Gastrocnemius medialis (tissue), 4 donors: ENCODE data around the gene GRAP2. TPM values are rescaled to one million over a fixed set of nuclear protein-coding genes. Genes with fewer than 3 reads are reported as not detected.

Experiments used
- ATAC-seq, 2 donors: fragments of 150-250 bp; one replicate each; pipeline ENCODE4 v1.9.1; 2016
- DNase-seq, 2 donors: peaks; one replicate each; pipeline ENCODE4 v3.0.0-alpha.2; 2019
- H3K27ac ChIP-seq, 4 donors: fragments of 200-600 bp; sonication (generic); 1 replicate in 1 of 4; 2 replicates in 3 of 4; pipeline ENCODE4 v1.5.1; 2016 to 2018; ENCODE audit warnings: mild to moderate bottlenecking in 2 of 4, moderate library complexity in 1 of 4
- H3K27me3 ChIP-seq, 3 donors: fragments of 200-600 bp; sonication (generic) in 2 of 3; 1 replicate in 1 of 3; 2 replicates in 2 of 3; pipeline versions ENCODE4 v1.5.1 to v1.6.0; 2016 to 2019; ENCODE audit warnings: mild to moderate bottlenecking in 1 of 3, moderate library complexity in 1 of 3
- H3K36me3 ChIP-seq, 2 donors: fragments of 200-600 bp; sonication (generic) in 1 of 2; one replicate each; pipeline ENCODE4 v1.5.1; 2017 to 2018
- H3K4me1 ChIP-seq, 2 donors: fragments of 200-600 bp; sonication (generic) in 1 of 2; one replicate each; pipeline ENCODE4 v1.5.1; 2016 to 2017; ENCODE audit warnings: mild to moderate bottlenecking in 2 of 2
- H3K4me3 ChIP-seq, 4 donors: fragments of 200-600 bp; sonication (generic) in 3 of 4; 1 replicate in 1 of 4; 2 replicates in 3 of 4; pipeline ENCODE4 v1.5.1; 2016 to 2019; ENCODE audit warnings: mild to moderate bottlenecking in 2 of 4
- H3K9me3 ChIP-seq, 3 donors: fragments of 200-600 bp; sonication (generic) in 2 of 3; 1 replicate in 1 of 3; 2 replicates in 2 of 3; pipeline ENCODE4 v1.5.1; 2016 to 2019
- CTCF ChIP-seq, 5 experiments: fragments of 450-650 bp in 3 of 5; fragments of 200-600 bp in 2 of 5; sonication (generic) in 2 of 5; IDR thresholded peaks in 4 of 5; conservative IDR thresholded peaks in 1 of 5; 1 replicate in 4 of 5; 2 replicates in 1 of 5; pipeline ENCODE4 v1.5.1; 2016 to 2019; ENCODE audit warnings: antibody characterized with exemption in 5 of 5, mild to moderate bottlenecking in 3 of 5, moderate library complexity in 3 of 5
- POLR2A ChIP-seq, 2 donors: fragments of 450-650 bp; IDR thresholded peaks; one replicate each; pipeline ENCODE4 v1.6.1; 2017; ENCODE audit warnings: antibody characterized with exemption in 2 of 2, mild to moderate bottlenecking in 2 of 2, moderate library complexity in 2 of 2
- in situ Hi-C, 4 donors: fragments of 200-750 bp; cut with MboI; loops; one replicate each; pipeline versions ENCODE4 v1.15.0 to v1.8.0; 2017; ENCODE audit warnings: low sequenced_read_pairs in 4 of 4
- intact Hi-C: fragments of 100-400 bp; cut with DNase I; formaldehyde crosslinking; loops from one replicate; pipeline ENCODE4 v1.15.1; 2023; ENCODE audit warnings: low total_unique reads
- total RNA-seq, 4 donors: library from RNA; depleted of rRNA; stranded (reverse); fragments of >200 nt; gene quantifications; one replicate each; pipeline versions ENCODE4 v1.1.0 to v1.2.3, GENCODE V29; 2016

Gene GRAP2
- total RNA-seq, 4 donors from 2014 or later, result 0.07 to 0.97 TPM; not detected in 2

- DNase-seq (no peak), ATAC-seq (no peak)
- Histone ChIP-seq H3K36me3 (no peaks in the 10 kb centered on the region), H3K9me3 (no peaks in the 10 kb centered on the region), H3K4me1 (no peaks in the 10 kb centered on the region), H3K4me3 (no peak overlapping the region), H3K27me3 (peaks cover 5 to 15% (median 9%) of the 10 kb centered on the region in 3 donors), H3K27ac (no peak overlapping the region)
- in situ Hi-C loops, result no loop called here
- intact Hi-C loops, result no loop called here
- TF ChIP-seq POLR2A (IDR thresholded peaks at IDR 0.05) (no peak), CTCF (IDR thresholded peaks at IDR 0.05 in 4 of 5, conservative IDR thresholded peaks at IDR 0.05 in 1 of 5) (no peak)
Measured at GRCh38 chr22:39937906-39938305, 37.0 kb downstream of the GRAP2 start.

- intact Hi-C loops, result no loop called here
- no peaks in the 10 kb centered on the region for H3K9me3 ChIP-seq
- in situ Hi-C loops, result no loop called here
- TF ChIP-seq CTCF (IDR thresholded peaks at IDR 0.05 in 4 of 5, conservative IDR thresholded peaks at IDR 0.05 in 1 of 5) (no peak), POLR2A (IDR thresholded peaks at IDR 0.05) (no peak)
- peaks cover 5 to 15% (median 9%) of the 10 kb centered on the region in 3 donors for H3K27me3 ChIP-seq
- no peak for ATAC-seq
- H3K4me3 ChIP-seq, result no peak overlapping the region
- no peak overlapping the region for H3K27ac ChIP-seq
- DNase-seq, result no peak
- no peaks in the 10 kb centered on the region for H3K4me1 ChIP-seq
- H3K36me3 ChIP-seq, result no peaks in the 10 kb centered on the region
Measured at GRCh38 chr22:39938509-39939111, 37.7 kb downstream of the GRAP2 start.

- Histone ChIP-seq H3K27ac (no peak overlapping the region), H3K4me3 (no peak overlapping the region), H3K4me1 (no peaks in the 10 kb centered on the region), H3K9me3 (no peaks in the 10 kb centered on the region), H3K27me3 (peaks cover 5 to 15% (median 9%) of the 10 kb centered on the region in 3 donors), H3K36me3 (no peaks in the 10 kb centered on the region)
- ATAC-seq (no peak), DNase-seq (no peak)
- intact Hi-C loops, result no loop called here
- in situ Hi-C loops, result no loop called here
- TF ChIP-seq POLR2A (IDR thresholded peaks at IDR 0.05) (no peak), CTCF (IDR thresholded peaks at IDR 0.05 in 4 of 5, conservative IDR thresholded peaks at IDR 0.05 in 1 of 5) (no peak)
Measured at GRCh38 chr22:39939830-39940229, 38.9 kb downstream of the GRAP2 start.

- H3K27me3 ChIP-seq, result peaks cover under 1 to 15% (median 5%) of the 10 kb centered on the region in 3 donors
- no peak overlapping the region for H3K27ac ChIP-seq
- no peaks in the 10 kb centered on the region for H3K9me3 ChIP-seq
- H3K4me1 ChIP-seq, result no peaks in the 10 kb centered on the region
- in situ Hi-C loops, result no loop called here
- intact Hi-C loops, result no loop called here
- no peak overlapping the region for H3K4me3 ChIP-seq
- ATAC-seq (no peak), DNase-seq (no peak)
- TF ChIP-seq CTCF (IDR thresholded peaks at IDR 0.05 in 4 of 5, conservative IDR thresholded peaks at IDR 0.05 in 1 of 5), result no peak
- TF ChIP-seq POLR2A (IDR thresholded peaks at IDR 0.05), result no peak
- no peaks in the 10 kb centered on the region for H3K36me3 ChIP-seq
Measured at GRCh38 chr22:39940757-39941305, 39.9 kb downstream of the GRAP2 start.
